Measurements from ENCODE around the gene CREG2. TPM values are rescaled to one million over a fixed set of nuclear protein-coding genes. Genes with fewer than 3 reads are reported as not detected.
"Not testable (repeated sequence)": the region's sequence is repeated elsewhere in the genome, so short reads cannot be mapped to it uniquely, and the experiment has no call there.

CREG2 gene
- total RNA-seq, 1 experiment from 2014 or later: not detected

DNA sequence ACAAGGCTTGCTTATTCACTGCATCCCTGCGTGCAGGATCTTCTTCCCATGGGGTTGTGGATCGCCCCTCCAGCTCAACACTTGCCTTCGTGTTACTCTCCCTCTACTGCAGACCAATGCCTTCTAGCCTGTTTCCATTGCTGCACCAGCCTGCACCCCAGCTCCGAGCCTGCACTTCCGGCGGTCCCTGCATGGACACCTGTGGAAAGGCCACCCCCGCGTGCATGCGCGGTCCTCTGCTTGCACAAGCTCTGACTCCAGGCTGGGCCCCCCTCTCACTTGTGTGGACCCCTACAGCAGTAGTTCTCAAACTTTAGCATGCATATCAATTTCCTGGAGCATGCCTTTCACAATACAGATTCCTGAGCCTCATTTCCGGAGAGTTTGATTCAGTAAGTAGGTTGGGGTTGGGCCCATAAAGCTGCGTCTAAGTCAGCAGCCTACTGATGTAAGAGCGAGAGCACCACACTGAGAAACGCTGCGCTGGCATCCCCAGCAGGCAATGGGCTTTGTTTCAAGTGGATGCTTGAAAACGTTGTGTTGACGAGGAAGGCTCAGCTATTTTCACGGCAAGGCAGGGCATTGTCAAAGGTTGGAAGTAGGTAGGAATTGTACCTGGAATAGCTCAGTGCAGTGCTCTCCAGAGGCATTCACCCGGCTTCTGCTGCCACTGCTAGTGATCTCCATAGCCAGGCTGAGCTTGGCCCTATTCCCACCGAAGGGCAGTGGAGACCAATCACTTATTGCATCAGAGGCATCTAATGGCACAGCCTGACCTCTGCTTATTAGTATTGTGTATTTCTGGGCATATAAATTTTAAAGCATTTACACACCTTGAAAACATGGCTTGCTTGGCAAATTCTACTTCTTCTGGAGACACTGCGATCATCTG is 32.6 kb downstream of the CREG2 start:
- no peak for DNase-seq (ENCODE audit: low spot score)
- in situ Hi-C loops (cut with HindIII; ENCODE audit: low sequenced_read_pairs): no loop called here

DNA sequence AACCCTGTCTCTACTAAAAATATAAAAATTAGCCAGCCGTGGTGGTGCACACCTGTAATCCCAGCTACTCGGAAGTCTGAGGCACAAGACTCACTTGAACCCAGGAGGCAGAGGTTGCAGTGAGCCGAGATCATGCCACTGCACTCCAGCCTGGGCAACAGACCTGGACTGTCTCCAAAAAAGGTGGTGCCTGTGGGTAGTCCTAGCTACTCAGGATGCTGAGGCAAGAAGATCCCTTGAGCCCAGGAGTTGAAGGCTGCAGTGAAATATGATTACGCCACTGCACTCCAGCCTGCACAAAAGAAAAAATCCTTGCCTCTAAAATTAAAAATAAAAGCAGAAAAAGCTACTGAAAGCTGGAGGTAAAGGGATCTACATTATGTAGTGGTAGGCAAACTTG is 34.7 kb downstream of the CREG2 start:
- in situ Hi-C loops (cut with HindIII; ENCODE audit: low sequenced_read_pairs); DNase-seq (ENCODE audit: low spot score): not testable (repeated sequence)

GRCh38 chr2:101351207-101351606 is 36.1 kb downstream of the CREG2 start:
- in situ Hi-C loops (cut with HindIII; ENCODE audit: low sequenced_read_pairs): no loop called here
- DNase-seq (ENCODE audit: low spot score): no peak

DNA sequence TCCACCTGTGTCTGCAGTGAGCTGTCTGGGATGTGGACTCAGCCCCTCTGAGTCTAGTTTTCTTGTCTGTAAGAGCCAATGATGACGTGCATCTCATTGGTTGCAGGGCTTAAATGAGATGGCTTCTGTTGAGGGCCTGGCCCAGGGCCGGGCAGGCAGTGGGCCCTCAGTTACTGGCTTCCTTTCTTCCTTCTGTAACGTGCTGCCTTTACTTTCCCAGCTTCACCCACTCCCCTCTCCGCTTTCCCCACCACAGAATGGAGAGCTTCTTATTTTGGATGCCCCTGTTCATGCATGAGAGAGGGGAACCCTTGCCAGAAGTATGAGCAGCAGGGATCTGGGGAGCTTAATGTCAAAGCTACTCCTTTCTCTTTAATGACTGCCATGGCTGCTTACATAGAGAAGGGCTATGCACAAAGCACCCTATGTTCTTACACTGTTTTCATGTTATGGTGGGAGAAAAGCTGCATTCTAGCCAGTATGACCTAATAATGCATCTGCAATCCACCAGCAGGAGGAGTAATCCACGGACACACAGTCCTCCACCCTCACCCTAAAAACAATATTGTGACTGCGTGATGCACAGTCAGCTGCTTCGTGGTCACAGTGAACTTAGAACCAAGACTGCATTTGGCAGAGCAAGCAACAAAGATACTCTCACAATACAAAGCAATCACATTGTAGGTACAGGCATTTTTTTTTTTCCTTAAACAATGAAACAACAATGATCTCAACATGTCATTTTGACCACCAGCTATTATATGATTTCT is 37.2 kb downstream of the CREG2 start:
- in situ Hi-C loops (cut with HindIII; ENCODE audit: low sequenced_read_pairs): no loop called here

GRCh38 chr2:101348883-101349282 is 38.4 kb downstream of the CREG2 start:
- in situ Hi-C loops (cut with HindIII; ENCODE audit: low sequenced_read_pairs): no loop called here
- DNase-seq (ENCODE audit: low spot score): no peak

More for the DNA sequence above, 37.2 kb downstream of the CREG2 start:
- DNase-seq (ENCODE audit: low spot score): no peak

DNA sequence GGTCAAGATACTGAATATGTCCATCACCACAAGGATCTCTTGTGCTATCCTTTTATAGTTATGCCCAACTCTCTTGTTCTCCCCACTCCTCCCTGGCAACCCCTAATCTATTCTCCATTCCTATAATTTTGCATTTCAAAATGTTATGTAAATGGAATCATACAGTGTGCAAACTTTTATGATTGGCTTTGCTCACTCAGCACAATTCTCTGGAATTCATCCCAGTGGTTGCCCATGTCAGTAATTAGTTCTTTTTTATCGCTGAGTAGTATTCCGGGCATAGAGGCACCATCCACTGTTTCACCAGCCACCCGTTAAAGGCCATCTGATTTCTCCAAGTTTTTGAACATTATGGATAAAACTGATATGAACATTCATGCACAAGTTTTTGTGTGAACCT is 40.4 kb downstream of the CREG2 start:
- in situ Hi-C loops (cut with HindIII; ENCODE audit: low sequenced_read_pairs): no loop called here
- DNase-seq (ENCODE audit: low spot score): no peak

DNA sequence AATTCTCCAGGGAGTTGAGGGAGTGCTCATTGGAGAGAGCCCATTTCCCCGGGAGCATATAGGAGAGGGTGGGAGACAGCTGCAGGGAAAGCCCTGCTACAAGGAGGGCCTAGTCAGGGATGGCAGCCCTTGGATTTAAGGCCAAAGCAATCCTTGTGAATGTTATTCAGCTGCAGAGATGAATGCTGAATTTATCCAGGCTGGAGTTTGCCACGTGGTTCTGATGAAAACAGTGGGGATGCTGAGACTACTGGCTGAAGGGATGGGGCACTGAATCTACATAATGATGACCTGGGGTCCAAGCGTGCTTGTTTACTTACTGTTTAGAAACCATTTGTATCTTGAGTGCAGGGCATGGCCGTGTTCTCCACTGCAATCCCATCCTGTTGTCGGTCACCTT is 43.2 kb downstream of the CREG2 start:
- in situ Hi-C loops (cut with HindIII; ENCODE audit: low sequenced_read_pairs): no loop called here

DNA sequence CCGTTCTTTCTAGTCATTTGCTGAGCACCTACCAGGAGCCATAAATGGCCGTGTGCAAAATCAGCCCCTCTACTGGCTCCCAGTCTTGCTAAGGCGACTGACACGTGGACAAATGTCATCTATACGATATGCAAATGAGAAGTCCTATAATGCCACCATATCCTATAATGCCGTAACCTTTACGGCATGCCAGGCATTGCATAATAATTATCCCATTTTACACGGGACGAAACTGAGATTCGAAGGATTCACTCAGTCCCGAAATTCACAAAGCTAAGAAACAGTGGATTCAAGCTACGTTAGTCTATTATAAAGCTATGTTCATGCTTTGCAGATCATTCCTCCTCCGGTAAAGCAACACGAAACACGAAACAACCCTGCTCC is 44.7 kb downstream of the CREG2 start:
- in situ Hi-C loops (cut with HindIII; ENCODE audit: low sequenced_read_pairs): no loop called here
- no peak for DNase-seq (ENCODE audit: low spot score)

More for the DNA sequence above, 43.2 kb downstream of the CREG2 start:
- DNase-seq (ENCODE audit: low spot score): no peak

DNA sequence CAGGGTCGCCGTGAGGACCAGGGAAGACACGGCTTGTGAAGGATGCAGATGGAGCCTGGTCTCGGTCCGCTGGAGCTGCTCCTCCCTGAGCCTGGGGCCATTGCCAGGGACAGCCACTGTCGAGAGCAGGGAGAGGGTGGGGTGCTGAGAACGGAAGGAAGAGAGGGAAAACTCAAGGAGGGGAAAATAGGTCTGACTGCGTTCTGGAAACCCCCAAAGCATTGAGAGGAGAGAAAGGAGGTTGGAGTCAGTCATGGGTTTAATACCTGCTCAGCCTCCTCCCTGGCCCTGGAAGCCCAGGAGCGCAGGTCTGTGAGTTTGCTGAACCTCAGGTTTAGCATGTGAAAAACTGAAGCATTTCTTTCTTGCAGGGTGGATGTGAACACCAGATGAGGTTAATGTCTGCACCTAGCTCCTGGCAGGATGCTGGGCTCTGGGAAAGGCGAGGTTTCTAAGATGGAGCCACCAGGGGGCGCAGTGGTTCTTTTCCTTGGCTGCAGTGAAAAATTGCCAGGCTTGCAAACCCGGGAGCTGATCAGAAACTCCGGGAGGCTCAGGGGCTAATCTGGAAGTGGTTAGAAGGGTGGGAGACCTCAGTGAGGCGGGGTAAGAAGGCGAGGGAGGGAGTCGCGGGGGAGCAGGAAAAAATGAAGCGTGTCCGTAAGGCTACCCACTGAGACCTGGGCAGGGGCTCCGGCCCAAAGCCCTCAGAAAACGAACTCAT is 45.2 kb downstream of the CREG2 start:
- peak; percentile 56 for DNase-seq (ENCODE audit: low spot score)
- in situ Hi-C loops (cut with HindIII; ENCODE audit: low sequenced_read_pairs): no loop called here

DNA sequence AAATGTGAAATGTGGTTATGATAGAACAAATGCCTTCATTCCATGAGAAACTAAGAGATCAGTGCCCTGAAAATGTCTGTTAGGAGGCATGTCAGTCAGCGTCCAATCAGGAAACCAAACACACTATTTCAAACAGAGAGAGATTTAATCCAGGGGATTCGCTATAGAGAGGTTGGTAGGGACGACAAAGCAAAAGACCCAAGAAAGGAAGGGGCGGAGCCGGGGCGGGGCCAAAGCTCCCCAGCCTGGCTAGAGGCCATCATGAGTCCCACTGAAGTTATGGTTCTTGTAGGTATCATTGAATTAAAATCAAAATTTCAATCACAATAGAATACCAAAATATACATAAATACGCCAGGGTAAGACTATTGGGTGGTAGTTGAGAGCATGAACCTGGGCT is 45.9 kb downstream of the CREG2 start:
- DNase-seq (ENCODE audit: low spot score): no peak
- in situ Hi-C loops (cut with HindIII; ENCODE audit: low sequenced_read_pairs): no loop called here

DNA sequence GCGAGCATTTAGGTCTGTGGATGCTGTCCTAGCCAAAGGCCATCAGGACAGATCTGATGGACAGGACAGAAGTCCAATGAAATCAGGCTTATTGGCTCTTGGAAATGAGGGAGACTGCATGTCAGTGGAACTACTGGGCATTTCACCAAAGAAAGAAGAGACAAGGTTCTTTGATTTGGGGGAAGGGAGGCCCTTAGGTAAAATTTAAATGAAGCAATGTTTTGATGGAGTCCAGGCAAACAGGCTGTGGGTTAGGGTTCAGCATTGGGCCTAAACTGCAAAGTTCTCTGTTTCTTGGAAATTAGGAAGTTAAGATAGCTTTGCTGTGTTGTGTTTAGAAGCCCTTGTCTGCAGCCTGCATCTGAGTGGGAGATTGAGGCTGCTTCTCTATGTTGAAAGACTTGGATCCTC is 47.2 kb downstream of the CREG2 start:
- in situ Hi-C loops (cut with HindIII; ENCODE audit: low sequenced_read_pairs): no loop called here
- no peak for DNase-seq (ENCODE audit: low spot score)

GRCh38 chr2:101339266-101339880 is 47.9 kb downstream of the CREG2 start:
- in situ Hi-C loops (cut with HindIII; ENCODE audit: low sequenced_read_pairs): no loop called here
- DNase-seq (ENCODE audit: low spot score): no peak

- no peak for DNase-seq (ENCODE audit: low spot score)
- in situ Hi-C loops (cut with HindIII; ENCODE audit: low sequenced_read_pairs): no loop called here
These were observed 49.4 kb downstream of the CREG2 start for GRCh38 chr2:101337877-101338276.

GRCh38 chr2:101332885-101333766 is 54.2 kb downstream of the CREG2 start:
- in situ Hi-C loops (cut with HindIII; ENCODE audit: low sequenced_read_pairs): no loop called here
- DNase-seq (ENCODE audit: low spot score): no peak

GRCh38 chr2:101331202-101331601 is 56.1 kb downstream of the CREG2 start:
- DNase-seq (ENCODE audit: low spot score): no peak
- in situ Hi-C loops (cut with HindIII; ENCODE audit: low sequenced_read_pairs): no loop called here

GRCh38 chr2:101330253-101330933 is 56.9 kb downstream of the CREG2 start:
- no peak for DNase-seq (ENCODE audit: low spot score)
- in situ Hi-C loops (cut with HindIII; ENCODE audit: low sequenced_read_pairs): no loop called here

DNA sequence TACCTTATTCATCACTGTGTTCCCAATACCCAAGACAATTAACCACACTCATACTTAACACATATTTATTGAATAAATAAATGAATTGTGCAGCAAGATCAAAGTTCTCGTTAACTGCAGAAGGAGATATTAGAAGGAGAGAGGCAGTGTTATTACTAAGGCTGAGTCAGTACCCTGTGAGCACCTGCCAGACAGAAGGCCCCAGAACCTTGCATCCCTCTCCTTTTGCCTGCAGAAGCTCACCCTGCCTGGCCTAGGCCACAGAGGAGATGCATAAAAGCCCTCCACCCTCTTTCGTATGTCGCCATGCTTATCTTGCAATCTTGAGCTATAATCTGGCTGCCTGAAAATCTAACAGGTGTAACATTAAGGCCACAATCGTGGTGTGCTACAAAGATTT is 58.3 kb downstream of the CREG2 start:
- DNase-seq (ENCODE audit: low spot score): no peak
- in situ Hi-C loops (cut with HindIII; ENCODE audit: low sequenced_read_pairs): no loop called here

- no peak for DNase-seq (ENCODE audit: low spot score)
- in situ Hi-C loops (cut with HindIII; ENCODE audit: low sequenced_read_pairs): no loop called here
These were observed 58.8 kb downstream of the CREG2 start for GRCh38 chr2:101328474-101329007.

All from G401 (cell line).